Measurements from ENCODE around the gene CD300LF.

CD300LF gene

DNA sequence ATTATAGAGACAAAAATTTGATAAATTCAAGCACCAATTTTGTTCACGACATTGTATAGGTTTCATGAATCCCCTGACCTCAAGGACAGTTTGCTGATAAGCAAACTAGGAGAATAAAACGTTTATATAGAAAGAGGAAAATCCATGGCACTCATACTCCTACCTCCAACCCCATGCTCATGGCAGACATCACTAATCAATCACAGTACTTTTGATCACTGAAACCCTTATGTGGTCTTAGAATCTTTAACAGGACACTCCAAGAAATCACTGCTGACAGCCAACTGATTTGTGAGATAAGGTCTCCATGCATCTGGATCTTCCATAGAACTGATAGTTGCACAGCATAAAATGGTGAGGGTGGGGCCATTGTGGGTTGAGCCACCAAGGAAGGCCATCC, 31.0 kb upstream of the CD300LF start:
- in situ Hi-C loops (cut with HindIII; ENCODE audit: low sequenced_read_pairs) = no loop called here
- no peak for DNase-seq (ENCODE audit: low read depth)
- no peak overlapping the region for H3K4me3 ChIP-seq (ENCODE audit: low read depth, low read length)
- TF ChIP-seq, protein P1, sequence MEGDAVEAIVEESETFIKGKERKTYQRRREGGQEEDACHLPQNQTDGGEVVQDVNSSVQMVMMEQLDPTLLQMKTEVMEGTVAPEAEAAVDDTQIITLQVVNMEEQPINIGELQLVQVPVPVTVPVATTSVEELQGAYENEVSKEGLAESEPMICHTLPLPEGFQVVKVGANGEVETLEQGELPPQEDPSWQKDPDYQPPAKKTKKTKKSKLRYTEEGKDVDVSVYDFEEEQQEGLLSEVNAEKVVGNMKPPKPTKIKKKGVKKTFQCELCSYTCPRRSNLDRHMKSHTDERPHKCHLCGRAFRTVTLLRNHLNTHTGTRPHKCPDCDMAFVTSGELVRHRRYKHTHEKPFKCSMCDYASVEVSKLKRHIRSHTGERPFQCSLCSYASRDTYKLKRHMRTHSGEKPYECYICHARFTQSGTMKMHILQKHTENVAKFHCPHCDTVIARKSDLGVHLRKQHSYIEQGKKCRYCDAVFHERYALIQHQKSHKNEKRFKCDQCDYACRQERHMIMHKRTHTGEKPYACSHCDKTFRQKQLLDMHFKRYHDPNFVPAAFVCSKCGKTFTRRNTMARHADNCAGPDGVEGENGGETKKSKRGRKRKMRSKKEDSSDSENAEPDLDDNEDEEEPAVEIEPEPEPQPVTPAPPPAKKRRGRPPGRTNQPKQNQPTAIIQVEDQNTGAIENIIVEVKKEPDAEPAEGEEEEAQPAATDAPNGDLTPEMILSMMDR (IDR thresholded peaks at IDR 0.05; ENCODE audit: low read depth, low read length, missing control alignments) = no peak

DNA sequence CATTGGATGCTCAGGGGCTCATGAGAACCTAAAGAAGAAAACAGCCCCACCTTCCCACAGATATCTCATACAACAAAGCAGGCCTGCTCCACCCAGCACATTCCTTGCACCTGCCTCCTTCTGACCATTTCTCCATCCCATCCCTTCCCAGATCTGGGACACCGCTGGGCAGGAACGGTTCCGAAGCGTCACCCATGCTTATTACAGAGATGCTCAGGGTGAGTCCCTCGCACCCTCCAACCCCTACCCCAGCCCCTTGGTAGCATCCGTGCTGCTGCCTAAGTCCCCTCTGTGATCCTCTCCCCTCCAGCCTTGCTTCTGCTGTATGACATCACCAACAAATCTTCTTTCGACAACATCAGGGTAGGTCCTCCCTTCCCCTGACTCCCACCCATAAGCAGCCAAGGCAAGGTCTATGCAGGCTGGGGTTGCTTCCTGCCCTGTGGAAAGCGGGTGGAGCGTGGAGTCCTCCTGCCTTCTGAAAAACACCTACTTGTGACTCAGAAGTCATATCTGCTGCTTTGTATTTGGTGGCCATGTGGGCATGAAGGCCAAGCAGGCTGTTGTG, 30.3 kb upstream of the CD300LF start:
- H3K4me3 ChIP-seq (ENCODE audit: low read depth, low read length) = no peak overlapping the region
- no peak for DNase-seq (ENCODE audit: low read depth)
- in situ Hi-C loops (cut with HindIII; ENCODE audit: low sequenced_read_pairs) = no loop called here
- TF ChIP-seq, protein P1 (IDR thresholded peaks at IDR 0.05; ENCODE audit: low read depth, low read length, missing control alignments) = no peak

DNA sequence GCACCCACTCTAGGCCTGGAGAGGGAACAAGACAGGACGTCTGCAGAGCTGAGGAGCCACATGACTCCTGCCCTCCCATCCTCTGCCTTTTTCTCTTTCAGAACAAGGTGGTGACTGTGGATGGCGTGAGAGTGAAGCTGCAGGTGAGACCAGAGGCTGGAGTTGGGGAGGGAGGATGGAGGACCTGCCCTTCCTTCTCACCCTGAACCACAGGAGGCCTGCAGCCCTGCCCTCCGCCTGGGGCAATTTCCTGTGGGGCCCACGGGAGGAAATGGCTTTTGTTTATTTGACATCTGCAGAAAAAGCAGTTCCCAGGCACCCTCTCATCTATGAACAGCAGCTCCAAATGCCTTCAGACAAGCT, 29.4 kb upstream of the CD300LF start:
- in situ Hi-C loops (cut with HindIII; ENCODE audit: low sequenced_read_pairs) = no loop called here
- DNase-seq (ENCODE audit: low read depth) = no peak
- TF ChIP-seq, protein P1 (IDR thresholded peaks at IDR 0.05; ENCODE audit: low read depth, low read length, missing control alignments) = no peak
- H3K4me3 ChIP-seq (ENCODE audit: low read depth, low read length) = no peak overlapping the region

DNA sequence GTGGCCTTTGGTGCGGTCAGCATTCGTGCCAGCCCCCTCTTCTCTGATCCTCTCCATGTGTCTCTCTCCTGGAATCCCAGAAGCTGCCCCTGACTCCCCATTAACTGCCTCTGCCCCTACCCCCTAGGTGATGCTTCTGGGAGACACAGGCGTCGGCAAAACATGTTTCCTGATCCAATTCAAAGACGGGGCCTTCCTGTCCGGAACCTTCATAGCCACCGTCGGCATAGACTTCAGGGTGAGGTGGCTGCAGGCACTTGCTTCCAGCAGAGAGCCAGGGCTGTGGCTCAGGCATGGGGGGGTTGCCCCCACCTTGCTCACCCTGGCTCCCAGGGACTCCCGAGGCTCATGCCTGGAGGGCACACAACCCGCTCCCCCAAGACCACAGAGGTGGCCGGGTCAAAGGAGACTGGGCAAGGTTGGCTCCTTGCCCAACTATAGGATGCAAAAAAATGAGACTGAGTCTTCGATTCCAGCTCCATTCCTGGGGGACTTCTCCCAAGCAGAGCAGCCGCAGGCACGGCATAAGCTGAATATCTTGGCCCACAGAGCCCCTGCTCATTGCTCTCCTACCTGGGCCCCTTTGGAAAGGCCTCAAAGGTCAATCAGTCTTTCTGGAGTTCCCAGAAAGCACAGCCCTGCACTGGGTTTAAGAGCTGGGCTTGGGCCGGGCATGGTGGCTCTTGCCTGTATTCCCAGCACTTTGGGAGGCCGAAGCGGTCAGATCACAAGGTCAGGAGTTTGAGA, 28.1 kb upstream of the CD300LF start:
- in situ Hi-C loops (cut with HindIII; ENCODE audit: low sequenced_read_pairs) = no loop called here
- H3K4me3 ChIP-seq (ENCODE audit: low read depth, low read length) = no peak overlapping the region
- TF ChIP-seq, protein P1 (IDR thresholded peaks at IDR 0.05; ENCODE audit: low read depth, low read length, missing control alignments) = no peak
- no peak for DNase-seq (ENCODE audit: low read depth)

DNA sequence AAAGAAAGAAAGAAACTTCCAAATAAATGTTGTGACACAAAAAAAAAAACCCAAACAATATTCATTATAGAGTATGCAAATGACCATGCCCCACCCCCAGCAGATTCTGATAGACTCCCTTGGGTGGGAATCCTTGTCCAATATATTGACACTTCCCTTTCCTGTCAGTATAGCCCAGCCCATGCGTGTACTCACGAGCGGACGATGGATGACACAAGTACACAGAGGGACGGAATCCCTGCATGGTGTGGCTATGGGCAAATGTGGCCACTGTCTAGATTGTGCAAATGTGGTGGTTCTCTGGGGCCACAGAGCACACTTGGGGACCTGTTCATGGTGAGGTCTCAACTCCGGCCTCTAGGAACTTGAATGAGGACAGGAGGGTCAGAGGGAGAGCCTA, 27.4 kb upstream of the CD300LF start:
- TF ChIP-seq, protein P1 (IDR thresholded peaks at IDR 0.05; ENCODE audit: low read depth, low read length, missing control alignments) = no peak
- DNase-seq (ENCODE audit: low read depth) = no peak
- H3K4me3 ChIP-seq (ENCODE audit: low read depth, low read length) = no peak overlapping the region
- in situ Hi-C loops (cut with HindIII; ENCODE audit: low sequenced_read_pairs) = no loop called here

DNA sequence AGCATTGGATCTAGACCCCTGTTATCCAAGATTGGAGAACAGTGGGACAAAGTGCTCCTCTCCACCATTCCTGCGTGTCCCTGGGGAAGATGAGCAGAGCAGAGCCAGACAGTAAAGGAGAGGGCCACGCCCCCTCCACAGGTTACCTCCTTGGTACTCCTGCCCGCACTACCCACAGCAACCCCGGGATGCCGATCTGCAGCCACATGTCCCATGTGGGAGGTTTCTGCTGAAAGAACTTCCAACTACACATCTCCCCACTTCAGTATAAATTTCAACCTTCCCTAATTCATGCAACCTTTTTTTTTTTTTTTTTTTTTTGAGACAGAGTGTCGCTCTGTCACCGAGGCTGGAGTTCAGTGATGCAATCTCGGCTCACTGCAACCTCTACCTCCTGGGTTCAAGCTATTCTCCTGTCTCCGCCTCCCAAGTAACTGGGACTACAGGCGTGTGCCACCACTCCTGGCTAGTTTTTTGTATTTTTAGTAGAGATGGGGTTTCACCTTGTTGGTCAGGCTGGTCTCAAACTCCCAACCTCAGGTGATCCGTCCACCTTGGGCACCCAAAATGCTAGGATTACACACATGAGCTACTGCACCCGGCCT, 26.6 kb upstream of the CD300LF start:
- no peak for DNase-seq (ENCODE audit: low read depth)
- TF ChIP-seq, protein P1 (IDR thresholded peaks at IDR 0.05; ENCODE audit: low read depth, low read length, missing control alignments) = no peak
- in situ Hi-C loops (cut with HindIII; ENCODE audit: low sequenced_read_pairs) = no loop called here
- no peak overlapping the region for H3K4me3 ChIP-seq (ENCODE audit: low read depth, low read length)

Data from astrocyte of the cerebellum (primary cell).